ENCODE results near the gene FAM124A.

The FAM124A gene

DNA sequence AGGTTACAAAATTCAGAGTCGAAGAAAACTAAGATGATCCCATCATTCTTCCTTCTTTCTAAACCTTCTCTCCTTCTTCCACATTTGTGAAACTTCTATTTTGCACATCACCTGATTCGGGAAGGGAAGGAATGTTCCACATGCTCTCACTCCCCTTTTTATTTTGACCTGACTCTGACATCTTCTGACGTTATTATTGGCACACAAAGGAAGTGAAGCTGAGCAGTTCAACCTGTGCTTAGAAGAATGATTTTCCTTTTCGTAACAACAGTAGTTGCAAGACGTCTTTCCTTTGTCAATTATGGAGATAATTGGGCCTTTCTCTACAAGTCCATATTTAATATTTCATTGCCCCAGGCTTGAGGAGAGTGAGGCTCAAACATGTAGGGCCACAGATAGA is 18.0 kb downstream of the FAM124A start:
- no peak overlapping the region for H3K4me3 ChIP-seq (ENCODE audit: low read depth, low read length)
- TF ChIP-seq, protein P1, sequence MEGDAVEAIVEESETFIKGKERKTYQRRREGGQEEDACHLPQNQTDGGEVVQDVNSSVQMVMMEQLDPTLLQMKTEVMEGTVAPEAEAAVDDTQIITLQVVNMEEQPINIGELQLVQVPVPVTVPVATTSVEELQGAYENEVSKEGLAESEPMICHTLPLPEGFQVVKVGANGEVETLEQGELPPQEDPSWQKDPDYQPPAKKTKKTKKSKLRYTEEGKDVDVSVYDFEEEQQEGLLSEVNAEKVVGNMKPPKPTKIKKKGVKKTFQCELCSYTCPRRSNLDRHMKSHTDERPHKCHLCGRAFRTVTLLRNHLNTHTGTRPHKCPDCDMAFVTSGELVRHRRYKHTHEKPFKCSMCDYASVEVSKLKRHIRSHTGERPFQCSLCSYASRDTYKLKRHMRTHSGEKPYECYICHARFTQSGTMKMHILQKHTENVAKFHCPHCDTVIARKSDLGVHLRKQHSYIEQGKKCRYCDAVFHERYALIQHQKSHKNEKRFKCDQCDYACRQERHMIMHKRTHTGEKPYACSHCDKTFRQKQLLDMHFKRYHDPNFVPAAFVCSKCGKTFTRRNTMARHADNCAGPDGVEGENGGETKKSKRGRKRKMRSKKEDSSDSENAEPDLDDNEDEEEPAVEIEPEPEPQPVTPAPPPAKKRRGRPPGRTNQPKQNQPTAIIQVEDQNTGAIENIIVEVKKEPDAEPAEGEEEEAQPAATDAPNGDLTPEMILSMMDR (IDR thresholded peaks at IDR 0.05; ENCODE audit: borderline replicate concordance, insufficient read depth, low read depth, low read length): no peak

DNA sequence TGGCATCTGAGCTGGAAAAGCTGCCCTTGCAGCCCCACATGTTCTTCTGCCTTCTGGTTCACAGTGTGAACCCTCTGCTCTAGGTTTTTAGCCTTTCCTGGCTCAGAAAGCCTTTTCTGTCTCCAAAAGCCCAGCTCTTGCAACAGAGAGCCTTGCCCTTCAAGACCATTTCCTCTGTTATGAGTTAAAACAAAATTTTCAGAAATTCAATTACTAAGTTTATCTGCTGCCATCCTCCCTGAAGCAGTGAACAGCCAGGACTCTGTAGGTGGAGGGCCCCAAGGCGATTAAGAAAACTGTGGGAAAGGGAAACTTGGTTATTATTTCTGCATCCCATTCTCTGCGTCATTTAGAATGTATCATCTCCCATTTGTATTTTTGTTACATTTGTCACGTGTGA is 18.8 kb downstream of the FAM124A start:
- TF ChIP-seq, protein P1 (IDR thresholded peaks at IDR 0.05; ENCODE audit: borderline replicate concordance, insufficient read depth, low read depth, low read length): no peak
- H3K4me3 ChIP-seq (ENCODE audit: low read depth, low read length): no peak overlapping the region

DNA sequence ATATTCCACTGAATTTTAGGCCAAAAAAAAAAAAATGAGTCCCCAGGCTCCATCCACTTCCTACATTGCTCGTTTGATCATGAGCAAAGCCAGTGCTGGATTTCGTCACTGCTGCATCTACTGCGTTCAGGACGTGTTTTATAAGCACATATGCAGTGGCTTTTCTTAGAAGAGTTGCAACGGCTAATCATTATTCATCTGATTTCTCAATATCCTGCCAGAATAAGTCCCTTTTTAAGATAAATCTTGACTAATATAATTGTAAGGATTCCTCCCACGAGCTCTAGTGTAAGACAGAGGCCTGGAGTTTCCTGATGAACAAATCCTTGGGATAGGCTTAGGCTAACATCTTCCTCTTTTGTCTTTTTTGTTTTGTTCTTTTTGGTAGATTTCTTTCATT is 19.5 kb downstream of the FAM124A start:
- no peak overlapping the region for H3K4me3 ChIP-seq (ENCODE audit: low read depth, low read length)

DNA sequence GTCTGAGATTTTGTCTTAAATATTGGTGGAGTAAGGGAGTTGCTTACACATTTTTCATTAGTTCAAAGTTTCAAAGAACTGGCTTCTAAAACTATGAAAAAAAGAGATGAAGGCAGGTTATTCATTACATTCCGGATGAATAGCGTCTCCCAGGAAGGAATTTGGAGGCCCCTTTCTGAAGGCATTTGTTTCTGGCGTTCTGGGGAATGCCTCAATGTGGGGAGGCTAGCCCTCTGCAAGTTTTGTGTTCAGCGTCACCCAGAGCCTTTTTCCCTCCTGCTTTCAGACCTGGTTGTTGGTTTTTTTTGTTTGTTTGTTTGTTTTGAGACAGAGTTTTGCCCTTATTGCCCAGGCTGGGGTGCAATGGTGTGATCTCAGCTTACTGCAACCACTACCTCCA is 21.0 kb downstream of the FAM124A start:
- H3K4me3 ChIP-seq (ENCODE audit: low read depth, low read length): no peak overlapping the region
- TF ChIP-seq, protein P1 (IDR thresholded peaks at IDR 0.05; ENCODE audit: borderline replicate concordance, insufficient read depth, low read depth, low read length): no peak

More for the DNA sequence above, 19.5 kb downstream of the FAM124A start:
- TF ChIP-seq, protein P1 (IDR thresholded peaks at IDR 0.05; ENCODE audit: borderline replicate concordance, insufficient read depth, low read depth, low read length): no peak

DNA sequence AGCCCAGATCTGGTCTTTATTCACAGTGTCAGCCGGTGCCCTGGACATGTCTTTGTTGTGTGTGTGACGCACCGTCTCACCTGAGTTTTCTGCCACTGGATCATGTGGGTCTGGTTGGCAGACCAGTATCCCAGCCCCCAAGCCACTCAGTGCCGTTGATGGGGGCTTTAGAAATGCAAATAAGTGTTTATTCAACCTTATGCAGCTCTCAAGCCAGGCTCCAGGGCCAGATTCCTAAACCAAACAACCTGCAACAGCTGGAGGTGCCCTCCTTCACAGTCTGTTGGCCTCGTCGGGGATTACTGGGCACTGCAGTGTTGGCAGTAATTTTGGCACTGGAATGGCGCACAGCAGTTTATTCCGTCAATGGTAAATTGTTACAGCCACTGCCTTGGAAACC is 21.6 kb downstream of the FAM124A start:
- TF ChIP-seq, protein P1 (IDR thresholded peaks at IDR 0.05; ENCODE audit: borderline replicate concordance, insufficient read depth, low read depth, low read length): no peak
- H3K4me3 ChIP-seq (ENCODE audit: low read depth, low read length): no peak overlapping the region

DNA sequence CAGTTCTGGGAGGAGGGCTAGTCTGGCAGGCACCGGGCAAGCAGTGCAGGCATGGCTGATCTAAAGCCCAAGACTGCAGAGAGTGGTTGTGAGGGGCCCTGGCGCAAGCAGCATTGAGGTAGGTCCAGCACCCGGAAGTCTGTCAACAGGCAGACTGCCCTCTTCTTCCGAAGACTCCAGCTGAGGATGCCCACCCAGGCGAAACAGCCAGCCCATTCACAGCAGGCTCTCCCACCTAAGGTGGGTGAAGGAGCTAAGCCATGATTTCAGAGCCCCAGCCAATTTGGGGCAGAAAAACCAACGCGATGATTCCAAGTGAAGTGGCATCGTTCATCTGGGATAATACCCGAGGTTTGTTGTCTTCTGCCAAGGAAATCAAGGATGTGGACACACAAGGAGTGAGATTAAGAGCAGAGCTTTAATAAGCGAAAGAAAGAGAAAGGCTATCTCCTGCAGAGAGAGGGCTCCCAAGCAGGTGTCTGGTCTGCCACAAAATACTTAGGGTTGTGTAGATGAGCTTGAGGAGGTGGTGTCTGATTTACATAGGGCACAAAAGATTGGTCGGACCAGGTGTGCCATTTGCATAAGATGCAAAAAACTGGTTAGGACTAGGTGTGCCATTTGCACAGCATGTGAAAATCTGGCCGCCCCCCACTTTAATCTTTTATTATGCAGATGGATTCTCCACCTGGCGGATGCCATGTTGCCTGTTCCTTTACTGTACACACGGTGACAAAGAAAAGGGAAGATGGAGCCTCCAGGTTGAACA is 22.6 kb downstream of the FAM124A start:
- TF ChIP-seq, protein P1 (IDR thresholded peaks at IDR 0.05; ENCODE audit: borderline replicate concordance, insufficient read depth, low read depth, low read length): no peak
- H3K4me3 ChIP-seq (ENCODE audit: low read depth, low read length): no peak overlapping the region

DNA sequence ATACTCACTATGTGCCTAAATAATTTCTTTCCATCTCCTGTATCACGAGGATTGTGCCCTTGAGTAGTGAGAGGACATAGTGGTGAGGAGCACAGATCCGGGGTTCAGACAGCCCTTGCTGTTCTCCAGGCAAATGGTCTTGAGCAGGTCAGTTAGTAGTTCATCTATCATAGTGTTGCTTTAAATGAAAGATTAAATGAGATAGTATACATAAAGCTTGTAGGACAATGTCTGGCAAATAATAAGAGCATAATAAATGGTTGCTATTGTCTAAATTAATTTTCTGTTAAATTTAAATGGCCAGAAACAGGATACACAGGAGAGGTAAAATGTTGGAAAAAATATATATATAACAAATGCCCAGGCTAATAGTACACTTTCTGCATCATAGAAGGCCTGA is 23.4 kb downstream of the FAM124A start:
- H3K4me3 ChIP-seq (ENCODE audit: low read depth, low read length): no peak overlapping the region
- TF ChIP-seq, protein P1 (IDR thresholded peaks at IDR 0.05; ENCODE audit: borderline replicate concordance, insufficient read depth, low read depth, low read length): no peak

Data from GM12875 (cell line).